Neutrophil (primary cell): Measurements from ENCODE around the gene TMEM239.

Experiments
- H3K27ac ChIP-seq: fragments of 200-600 bp; sonication (generic); 2 replicates; pipeline ENCODE4 v1.5.1; 2016; ENCODE audit warnings: mild to moderate bottlenecking, moderate library complexity
- H3K27me3 ChIP-seq: fragments of 200-600 bp; sonication (generic); 2 replicates; pipeline ENCODE4 v1.6.0; 2016; ENCODE audit warnings: mild to moderate bottlenecking
- H3K36me3 ChIP-seq: fragments of 200-600 bp; sonication (generic); 2 replicates; pipeline ENCODE4 v1.5.1; 2017
- H3K4me1 ChIP-seq, 2 experiments: fragments of 200-600 bp in 1 of 2; sonication (generic) in 1 of 2; 1 replicate in 1 of 2; 2 replicates in 1 of 2; pipeline versions ENCODE4 v1.5.1 to v1.6.1; 2013 to 2016; ENCODE audit warnings: low read depth in 1 of 2, low read length in 1 of 2, mild to moderate bottlenecking in 1 of 2, moderate library complexity in 1 of 2; ENCODE audit not compliant: control insufficient read depth in 1 of 2, insufficient read depth in 1 of 2
- H3K4me3 ChIP-seq, 2 experiments: fragments of 200-600 bp in 1 of 2; sonication (generic) in 1 of 2; 1 replicate in 1 of 2; 2 replicates in 1 of 2; pipeline ENCODE4 v1.5.1; 2013 to 2016; ENCODE audit warnings: low read depth in 1 of 2, low read length in 1 of 2, mild to moderate bottlenecking in 1 of 2, moderate library complexity in 1 of 2
- H3K9me3 ChIP-seq: fragments of 200-600 bp; sonication (generic); 2 replicates; pipeline ENCODE4 v1.5.1; 2016
- TF ChIP-seq, protein P1 (sequence below): fragments of 200-600 bp; sonication (generic); IDR thresholded peaks from 2 replicates; pipeline ENCODE4 v1.5.1; 2016; ENCODE audit warnings: antibody characterized with exemption

The TMEM239 gene

DNA sequence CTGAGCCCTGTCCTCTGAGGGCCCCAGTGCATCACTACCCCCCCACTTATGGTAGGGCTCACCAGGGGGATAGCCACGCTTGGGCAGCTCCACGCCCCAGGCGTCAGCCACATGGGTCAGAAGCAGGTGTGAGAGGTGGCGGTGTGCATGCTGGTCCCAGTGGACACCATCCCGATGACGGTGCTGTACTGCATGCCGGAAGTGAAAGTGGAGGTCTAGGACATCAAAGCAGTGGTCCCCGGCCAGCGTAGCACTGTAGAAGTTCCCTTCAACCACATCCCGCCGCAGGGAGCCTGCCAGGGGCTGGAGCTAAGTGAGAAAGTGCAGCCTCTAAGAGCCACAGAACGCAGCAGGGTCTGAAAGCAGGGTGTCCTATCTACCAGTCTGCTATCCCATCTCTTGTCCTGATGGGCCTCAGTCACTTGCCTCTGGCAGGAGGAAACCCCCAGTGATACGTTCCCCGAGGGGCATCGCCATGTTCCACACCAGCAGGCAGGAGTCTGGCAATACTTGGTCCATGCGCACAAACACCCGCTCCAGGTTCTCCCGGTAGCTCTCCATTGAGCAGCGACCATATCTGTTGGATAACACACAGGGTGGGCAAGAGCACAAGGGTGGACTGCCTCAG is 22.1 kb downstream of the TMEM239 start:
- no peak overlapping the region for H3K27ac ChIP-seq
- H3K4me1 ChIP-seq, result peaks cover 18 to 20% of the 10 kb centered on the region in 2 experiments
- TF ChIP-seq, protein P1, sequence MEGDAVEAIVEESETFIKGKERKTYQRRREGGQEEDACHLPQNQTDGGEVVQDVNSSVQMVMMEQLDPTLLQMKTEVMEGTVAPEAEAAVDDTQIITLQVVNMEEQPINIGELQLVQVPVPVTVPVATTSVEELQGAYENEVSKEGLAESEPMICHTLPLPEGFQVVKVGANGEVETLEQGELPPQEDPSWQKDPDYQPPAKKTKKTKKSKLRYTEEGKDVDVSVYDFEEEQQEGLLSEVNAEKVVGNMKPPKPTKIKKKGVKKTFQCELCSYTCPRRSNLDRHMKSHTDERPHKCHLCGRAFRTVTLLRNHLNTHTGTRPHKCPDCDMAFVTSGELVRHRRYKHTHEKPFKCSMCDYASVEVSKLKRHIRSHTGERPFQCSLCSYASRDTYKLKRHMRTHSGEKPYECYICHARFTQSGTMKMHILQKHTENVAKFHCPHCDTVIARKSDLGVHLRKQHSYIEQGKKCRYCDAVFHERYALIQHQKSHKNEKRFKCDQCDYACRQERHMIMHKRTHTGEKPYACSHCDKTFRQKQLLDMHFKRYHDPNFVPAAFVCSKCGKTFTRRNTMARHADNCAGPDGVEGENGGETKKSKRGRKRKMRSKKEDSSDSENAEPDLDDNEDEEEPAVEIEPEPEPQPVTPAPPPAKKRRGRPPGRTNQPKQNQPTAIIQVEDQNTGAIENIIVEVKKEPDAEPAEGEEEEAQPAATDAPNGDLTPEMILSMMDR, result no peak
- H3K36me3 ChIP-seq, result no peaks in the 10 kb centered on the region
- H3K9me3 ChIP-seq, result no peaks in the 10 kb centered on the region
- no peaks in the 10 kb centered on the region for H3K27me3 ChIP-seq
- no peak overlapping the region for H3K4me3 ChIP-seq

DNA sequence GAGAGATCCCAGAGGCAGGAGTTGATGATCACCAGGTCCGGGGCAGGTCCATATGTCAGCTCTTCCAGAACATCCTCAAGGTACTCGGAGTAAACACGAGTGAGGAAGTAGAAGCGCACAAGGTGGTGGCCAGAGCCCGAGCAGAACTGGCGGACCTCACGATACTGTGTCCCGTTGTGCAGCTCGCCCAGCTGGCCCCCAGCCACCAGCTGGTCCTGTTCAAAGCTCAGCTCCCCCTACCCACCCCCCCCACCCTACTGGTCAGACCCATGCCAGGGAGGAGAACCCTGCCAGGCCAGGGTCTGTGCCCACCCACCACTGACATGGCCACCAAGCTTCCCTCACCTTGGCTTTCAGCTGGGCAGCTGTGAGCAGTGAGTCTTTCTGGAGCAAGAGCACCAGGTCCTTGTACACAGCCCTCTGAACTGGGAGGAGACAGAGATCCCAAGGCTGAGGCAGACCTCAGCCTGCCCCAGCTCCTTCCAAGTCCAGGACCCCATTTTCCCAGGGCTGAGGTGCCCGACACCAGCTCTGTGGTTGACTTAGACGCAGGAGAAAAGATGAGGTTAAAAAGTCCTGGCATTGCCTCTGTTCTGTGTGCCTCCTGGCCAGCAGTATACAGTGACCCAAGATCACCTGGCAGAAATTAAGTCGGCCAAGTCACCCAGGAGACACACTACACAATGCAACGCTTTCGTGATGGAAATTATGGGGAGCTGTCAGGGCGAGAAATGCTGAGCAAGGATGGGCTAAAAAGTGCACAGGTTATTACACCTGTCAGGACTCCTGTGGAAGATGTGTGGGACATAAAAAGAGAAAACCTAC is 22.9 kb downstream of the TMEM239 start:
- Histone ChIP-seq H3K36me3 (no peaks in the 10 kb centered on the region), H3K4me1 (peaks cover 18 to 20% of the 10 kb centered on the region in 2 experiments), H3K27me3 (no peaks in the 10 kb centered on the region), H3K9me3 (no peaks in the 10 kb centered on the region), H3K4me3 (peak overlapping the region in 1 of 2 experiments; percentile 96), H3K27ac (peak overlapping the region; percentile 87)
- TF ChIP-seq, protein P1, result no peak

- Histone ChIP-seq H3K4me1 (peaks cover 18 to 20% of the 10 kb centered on the region in 2 experiments), H3K4me3 (peak overlapping the region; percentile 96 to 100), H3K36me3 (no peaks in the 10 kb centered on the region), H3K9me3 (no peaks in the 10 kb centered on the region), H3K27me3 (no peaks in the 10 kb centered on the region), H3K27ac (peak overlapping the region; percentile 87)
- TF ChIP-seq, protein P1, result no peak
These were observed 23.6 kb downstream of the TMEM239 start for GRCh38 chr20:2839732-2840137.

DNA sequence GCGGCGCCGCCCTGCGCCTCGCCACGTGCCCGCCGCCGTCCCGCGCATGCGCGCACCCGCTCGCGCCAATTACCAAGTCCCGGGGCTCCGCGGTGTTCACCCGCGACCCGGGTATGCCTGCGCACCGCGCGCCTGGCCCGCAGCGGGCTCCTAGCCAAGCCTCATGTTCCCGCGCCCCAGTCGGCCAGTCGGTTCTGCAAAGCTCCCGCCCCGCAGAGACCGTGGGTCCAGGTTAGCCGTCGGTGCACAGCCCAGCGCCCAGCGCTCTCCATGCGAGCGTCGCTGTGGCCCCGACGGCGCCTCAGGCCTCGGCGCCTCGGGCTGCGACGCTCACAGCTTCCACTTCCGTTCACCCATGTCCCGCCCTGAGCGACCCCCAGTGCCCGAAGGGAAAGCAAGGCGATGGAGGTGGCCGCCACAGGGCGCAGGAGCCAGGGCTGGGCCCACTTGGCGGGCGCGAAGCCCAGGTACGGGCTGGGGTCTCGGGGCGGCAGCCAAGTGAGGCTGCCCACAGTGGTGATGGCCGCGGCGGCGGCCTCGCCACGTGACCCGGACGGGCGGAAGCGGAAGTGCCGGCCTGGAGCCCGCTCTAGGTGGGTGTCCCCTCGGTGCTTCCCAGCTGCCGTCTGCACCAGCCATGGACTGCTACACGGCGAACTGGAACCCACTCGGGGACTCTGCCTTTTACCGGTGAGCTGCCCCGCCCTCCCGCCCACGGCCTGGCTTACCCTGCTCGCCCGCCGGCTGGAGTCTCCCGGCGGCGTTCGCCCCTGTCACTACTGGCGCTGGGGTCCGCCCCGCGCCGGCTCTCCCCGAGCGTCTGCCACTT is 24.2 kb downstream of the TMEM239 start, which contains the start of the genes PCED1A and VPS16:
PCED1A (minus strand) TSS at position 518 of the 829 bp plus-strand sequence. CDS start 743 bp downstream, outside the sequence.
VPS16 (plus strand) TSS at position 608 of the 829 bp plus-strand sequence; CDS start at position 638, 30 bp downstream.
- H3K9me3 ChIP-seq, result no peaks in the 10 kb centered on the region
- peak within 1 kb of the TSS; percentile 96 to 100 for H3K4me3 ChIP-seq
- TF ChIP-seq, protein P1, result peak; percentile 16
- H3K27ac ChIP-seq, result peak within 1 kb of the TSS; percentile 87
- no peaks in the 10 kb centered on the region for H3K27me3 ChIP-seq
- H3K36me3 ChIP-seq, result no peaks in the 10 kb centered on the region
- peaks cover 18 to 20% of the 10 kb centered on the region in 2 experiments for H3K4me1 ChIP-seq

- Histone ChIP-seq H3K9me3 (no peaks in the 10 kb centered on the region), H3K36me3 (no peaks in the 10 kb centered on the region), H3K27me3 (no peaks in the 10 kb centered on the region), H3K4me3 (peak overlapping the region; percentile 96 to 100), H3K27ac (peak overlapping the region; percentile 87), H3K4me1 (peaks cover 18 to 20% of the 10 kb centered on the region in 2 experiments)
- TF ChIP-seq, protein P1, result no peak
These were observed 24.9 kb downstream of the TMEM239 start for GRCh38 chr20:2840967-2841531.
